LNCaP clone FGC (cell line): ENCODE data around the gene FAM9A.
A peak's percentile ranks its signal among the peaks of the same experiment; 100 is the strongest.
"Not testable (repeated sequence)": the region's sequence is repeated elsewhere in the genome, so short reads cannot be mapped to it uniquely, and the experiment has no call there.

Experiments
- DNase-seq: peaks from one replicate; pipeline ENCODE4 v3.0.0-alpha.2; 2011; ENCODE audit warnings: low read depth
- H3K4me3 ChIP-seq: 2 replicates; pipeline ENCODE4 v1.5.1; 2011; ENCODE audit warnings: mild to moderate bottlenecking, low read depth, low read length, control low read depth
- CTCF ChIP-seq: IDR thresholded peaks from 2 replicates; pipeline ENCODE4 v1.5.1; 2012; ENCODE audit warnings: mild to moderate bottlenecking; ENCODE audit not compliant: control insufficient read depth, insufficient read depth; ENCODE audit errors: extremely low read depth

Gene FAM9A

DNA sequence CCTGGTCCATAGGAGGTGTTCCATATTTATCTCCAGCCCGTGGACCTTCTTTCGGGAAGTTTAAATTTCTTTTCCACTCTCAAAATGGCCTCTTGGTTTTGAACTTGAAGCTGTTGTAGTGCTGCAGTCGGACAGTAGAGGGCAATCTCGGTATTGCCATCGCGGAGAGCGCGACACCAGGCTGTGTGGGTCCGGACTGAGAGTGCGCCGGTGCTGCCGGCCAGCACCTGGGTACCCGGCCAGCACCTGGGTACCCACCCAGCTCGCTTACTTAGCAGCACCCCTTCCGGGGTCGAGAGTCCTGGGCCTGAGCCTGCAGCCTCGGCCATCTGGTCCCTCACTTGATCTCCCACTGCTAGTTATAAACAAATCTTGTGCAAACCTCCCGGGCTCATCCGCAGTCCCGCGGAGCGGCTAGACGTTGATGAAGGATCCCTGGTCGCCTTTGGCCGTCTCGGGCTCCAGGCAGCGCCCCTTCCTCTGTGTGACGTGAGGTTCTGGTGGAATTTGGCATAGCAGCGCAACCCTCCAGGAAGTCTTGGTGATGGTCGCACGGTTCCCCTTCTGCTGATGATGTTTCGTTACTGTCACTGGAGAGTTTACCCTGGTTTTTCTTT lies 18.0 kb downstream of the FAM9A start:
- H3K4me3 ChIP-seq: no peak overlapping the region
- no peak for DNase-seq
- TF ChIP-seq CTCF: peak; percentile 78

- no peak overlapping the region for H3K4me3 ChIP-seq
- no peak for DNase-seq
- no peak for TF ChIP-seq CTCF
These were observed 18.6 kb downstream of the FAM9A start for GRCh38 chrX:8782595-8782994.

- not testable (repeated sequence) for DNase-seq, H3K4me3 ChIP-seq
These were observed 19.3 kb downstream of the FAM9A start for GRCh38 chrX:8781921-8782320.

DNA sequence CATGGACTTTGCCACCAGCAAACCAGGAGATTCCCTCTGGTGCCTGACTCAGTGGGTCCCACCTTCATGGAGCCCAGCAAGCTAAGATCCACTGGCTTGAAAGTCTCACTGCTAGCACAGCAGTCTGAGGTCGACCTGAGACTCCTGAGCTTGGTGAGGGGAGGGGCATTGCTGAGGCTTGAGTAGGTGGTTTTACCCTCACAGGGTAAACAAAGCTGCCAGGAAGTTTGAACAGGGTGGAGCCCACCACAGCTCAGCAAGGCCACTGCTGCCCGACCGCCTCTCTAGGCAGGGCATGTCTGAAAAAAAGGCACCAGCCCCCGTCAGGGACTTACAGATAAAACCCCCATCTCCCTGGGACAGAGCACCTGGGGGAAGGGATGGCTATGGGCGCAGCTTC lies 28.1 kb downstream of the FAM9A start:
- H3K4me3 ChIP-seq: no peak overlapping the region
- no peak for TF ChIP-seq CTCF
- no peak for DNase-seq

GRCh38 chrX:8760021-8760420 lies 41.2 kb downstream of the FAM9A start:
- DNase-seq: no peak
- TF ChIP-seq CTCF: no peak
- no peak overlapping the region for H3K4me3 ChIP-seq

DNA sequence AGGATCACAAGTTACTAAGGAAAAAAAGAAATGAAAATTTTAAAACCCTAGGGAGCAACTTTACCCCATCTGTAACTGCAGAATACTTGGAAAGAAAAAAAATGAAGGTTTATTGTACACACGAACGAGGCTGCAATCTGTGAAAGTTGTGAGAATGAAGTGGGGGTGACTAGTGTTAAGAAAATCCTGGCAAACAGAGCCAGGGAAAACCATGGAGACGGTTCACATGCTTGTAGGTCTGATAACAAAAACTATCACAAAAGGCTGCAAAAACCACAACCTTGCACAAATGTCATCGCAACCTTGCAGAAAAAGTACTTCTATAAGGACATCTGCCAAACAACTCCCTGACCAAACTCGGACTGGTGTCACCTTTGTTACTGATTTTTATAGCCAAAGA lies 42.5 kb downstream of the FAM9A start:
- H3K4me3 ChIP-seq, DNase-seq: not testable (repeated sequence)

- not testable (repeated sequence) for H3K4me3 ChIP-seq, DNase-seq
These were observed 43.4 kb downstream of the FAM9A start for GRCh38 chrX:8757609-8758389.

- no peak for TF ChIP-seq CTCF
- no peak for DNase-seq
- H3K4me3 ChIP-seq: no peak overlapping the region
These were observed 45.4 kb downstream of the FAM9A start for GRCh38 chrX:8755813-8756212.
